HG03558 (cell line): Measurements from ENCODE around the gene TOP1.

ENCODE experiments used
- ATAC-seq: cut with Tn5 transposase; IDR thresholded peaks from one replicate; pipeline ENCODE4 v1.9.1; 2021; ENCODE audit warnings: moderate number of reproducible peaks; ENCODE audit not compliant: unreplicated experiment; ENCODE audit errors: extremely low read depth

TOP1 gene

DNA sequence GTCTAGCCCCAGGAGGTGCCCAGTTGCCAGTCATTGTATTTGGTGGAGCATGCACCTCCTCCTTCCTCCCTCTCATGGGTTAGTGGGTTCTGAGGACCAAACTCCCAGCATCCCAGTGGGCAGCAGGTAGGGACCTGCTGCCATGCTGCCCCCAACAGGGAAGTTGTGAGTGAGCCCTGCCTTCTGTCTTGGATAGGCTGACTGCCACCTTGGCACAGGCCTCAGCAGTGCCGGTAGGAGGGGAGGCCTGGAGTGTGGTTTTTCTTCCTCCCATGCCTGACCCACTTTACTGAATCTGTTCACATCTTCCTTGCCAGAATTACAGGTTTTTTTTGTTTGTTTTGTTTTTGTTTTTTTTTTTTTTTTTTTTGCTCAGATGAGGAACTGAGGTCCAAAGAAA, 133.3 kb downstream of the TOP1 start:
- no peak for ATAC-seq

DNA sequence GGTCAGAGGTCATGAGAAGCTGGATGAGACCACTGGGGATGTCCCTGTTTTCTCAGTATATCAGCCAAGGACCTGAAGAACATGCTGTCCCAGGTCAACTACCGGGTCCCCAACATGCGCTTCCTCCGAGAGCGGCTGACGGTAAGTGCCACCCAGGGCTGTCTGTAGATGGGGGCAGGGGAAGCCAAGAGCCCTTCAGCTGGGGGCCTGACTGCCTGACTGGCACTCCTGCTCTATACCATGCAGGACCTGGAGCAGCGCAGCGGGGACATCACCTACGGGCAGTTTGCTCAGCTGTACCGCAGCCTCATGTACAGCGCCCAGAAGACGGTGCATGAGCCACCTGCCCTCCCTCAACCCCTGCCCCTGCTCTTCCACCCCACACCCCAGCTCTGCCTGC, 133.8 kb downstream of the TOP1 start:
- no peak for ATAC-seq

DNA sequence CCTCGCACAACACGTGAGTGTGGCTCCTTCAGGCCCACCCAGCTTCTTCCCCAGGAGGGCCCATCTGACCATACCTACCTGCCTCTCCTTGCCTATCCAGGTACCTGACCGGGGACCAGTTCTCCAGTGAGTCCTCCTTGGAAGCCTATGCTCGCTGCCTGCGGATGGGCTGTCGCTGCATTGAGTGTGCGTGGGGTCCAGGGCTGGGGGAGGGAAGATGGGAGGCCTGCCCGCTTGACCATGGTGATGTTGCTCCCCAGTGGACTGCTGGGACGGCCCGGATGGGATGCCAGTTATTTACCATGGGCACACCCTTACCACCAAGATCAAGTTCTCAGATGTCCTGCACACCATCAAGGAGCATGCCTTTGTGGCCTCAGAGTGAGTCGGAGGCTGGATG, 135.2 kb downstream of the TOP1 start:
- no peak for ATAC-seq

DNA sequence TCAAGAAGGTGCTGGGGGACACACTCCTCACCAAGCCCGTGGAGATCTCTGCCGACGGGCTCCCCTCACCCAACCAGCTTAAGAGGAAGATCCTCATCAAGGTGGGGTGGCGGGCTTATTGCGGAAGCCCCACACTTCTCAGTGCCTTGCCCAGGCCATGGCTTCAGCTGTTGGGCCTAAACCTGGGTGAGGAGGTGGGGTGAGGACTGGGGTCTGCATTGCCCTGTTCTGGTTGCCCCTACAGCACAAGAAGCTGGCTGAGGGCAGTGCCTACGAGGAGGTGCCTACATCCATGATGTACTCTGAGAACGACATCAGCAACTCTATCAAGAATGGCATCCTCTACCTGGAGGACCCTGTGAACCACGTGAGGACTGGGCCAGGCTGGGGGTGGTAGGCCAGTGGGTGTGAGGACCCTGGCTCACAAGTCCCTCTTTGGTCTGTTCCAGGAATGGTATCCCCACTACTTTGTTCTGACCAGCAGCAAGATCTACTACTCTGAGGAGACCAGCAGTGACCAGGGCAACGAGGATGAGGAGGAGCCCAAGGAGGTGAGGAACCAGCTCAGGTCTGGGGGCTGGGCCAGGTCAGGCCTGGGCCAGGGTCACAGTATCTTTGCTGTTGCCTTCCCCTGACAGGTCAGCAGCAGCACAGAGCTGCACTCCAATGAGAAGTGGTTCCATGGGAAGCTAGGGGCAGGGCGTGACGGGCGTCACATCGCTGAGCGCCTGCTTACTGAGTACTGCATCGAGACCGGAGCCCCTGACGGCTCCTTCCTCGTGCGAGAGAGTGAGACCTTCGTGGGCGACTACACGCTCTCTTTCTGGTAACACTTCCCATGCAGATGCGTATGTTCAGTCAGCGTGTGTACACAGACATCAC, 136.6 kb downstream of the TOP1 start:
- ATAC-seq = no peak

DNA sequence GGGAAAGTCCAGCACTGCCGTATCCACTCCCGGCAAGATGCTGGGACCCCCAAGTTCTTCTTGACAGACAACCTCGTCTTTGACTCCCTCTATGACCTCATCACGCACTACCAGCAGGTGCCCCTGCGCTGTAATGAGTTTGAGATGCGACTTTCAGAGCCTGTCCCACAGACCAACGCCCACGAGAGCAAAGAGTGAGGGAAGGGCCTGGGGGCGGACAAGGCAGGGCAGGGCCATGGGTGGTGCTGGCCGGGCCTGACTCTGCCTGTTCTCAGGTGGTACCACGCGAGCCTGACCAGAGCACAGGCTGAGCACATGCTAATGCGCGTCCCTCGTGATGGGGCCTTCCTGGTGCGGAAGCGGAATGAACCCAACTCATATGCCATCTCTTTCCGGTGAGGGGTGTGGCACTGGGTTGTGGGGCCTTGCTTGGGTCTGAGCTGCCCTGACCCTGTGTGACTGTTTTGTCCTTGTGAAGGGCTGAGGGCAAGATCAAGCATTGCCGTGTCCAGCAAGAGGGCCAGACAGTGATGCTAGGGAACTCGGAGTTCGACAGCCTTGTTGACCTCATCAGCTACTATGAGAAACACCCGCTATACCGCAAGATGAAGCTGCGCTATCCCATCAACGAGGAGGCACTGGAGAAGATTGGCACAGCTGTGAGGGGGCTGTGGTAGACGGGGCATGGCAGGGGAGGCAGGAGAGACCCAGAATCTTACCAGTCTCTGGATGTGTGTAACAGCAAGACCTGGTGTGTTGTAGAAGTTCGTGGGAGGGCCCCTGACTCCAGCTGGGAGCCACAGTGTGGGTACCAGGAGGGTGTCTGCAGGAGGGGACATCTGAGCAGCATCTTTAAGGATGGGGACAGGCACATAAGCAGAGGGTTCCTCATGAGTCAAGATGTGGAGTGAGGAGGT, 137.8 kb downstream of the TOP1 start:
- ATAC-seq = no peak

DNA sequence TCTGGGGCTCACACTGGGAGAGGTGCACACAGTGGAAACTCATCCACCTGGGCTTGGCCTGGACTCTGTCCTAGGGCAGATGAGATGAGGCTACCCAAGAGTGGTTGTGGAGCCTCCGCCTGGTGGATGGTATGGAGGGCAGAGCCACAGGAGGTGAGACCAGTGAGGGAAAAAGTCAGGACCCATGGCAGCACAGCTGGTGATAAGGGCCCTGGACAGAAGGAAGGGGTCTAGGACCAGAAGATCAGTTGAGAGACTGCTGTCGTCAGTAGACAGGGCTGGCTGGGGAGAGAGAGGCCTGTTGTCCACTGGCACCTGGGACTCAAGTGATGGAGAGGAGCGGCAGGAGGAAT, 138.5 kb downstream of the TOP1 start:
- no peak for ATAC-seq

DNA sequence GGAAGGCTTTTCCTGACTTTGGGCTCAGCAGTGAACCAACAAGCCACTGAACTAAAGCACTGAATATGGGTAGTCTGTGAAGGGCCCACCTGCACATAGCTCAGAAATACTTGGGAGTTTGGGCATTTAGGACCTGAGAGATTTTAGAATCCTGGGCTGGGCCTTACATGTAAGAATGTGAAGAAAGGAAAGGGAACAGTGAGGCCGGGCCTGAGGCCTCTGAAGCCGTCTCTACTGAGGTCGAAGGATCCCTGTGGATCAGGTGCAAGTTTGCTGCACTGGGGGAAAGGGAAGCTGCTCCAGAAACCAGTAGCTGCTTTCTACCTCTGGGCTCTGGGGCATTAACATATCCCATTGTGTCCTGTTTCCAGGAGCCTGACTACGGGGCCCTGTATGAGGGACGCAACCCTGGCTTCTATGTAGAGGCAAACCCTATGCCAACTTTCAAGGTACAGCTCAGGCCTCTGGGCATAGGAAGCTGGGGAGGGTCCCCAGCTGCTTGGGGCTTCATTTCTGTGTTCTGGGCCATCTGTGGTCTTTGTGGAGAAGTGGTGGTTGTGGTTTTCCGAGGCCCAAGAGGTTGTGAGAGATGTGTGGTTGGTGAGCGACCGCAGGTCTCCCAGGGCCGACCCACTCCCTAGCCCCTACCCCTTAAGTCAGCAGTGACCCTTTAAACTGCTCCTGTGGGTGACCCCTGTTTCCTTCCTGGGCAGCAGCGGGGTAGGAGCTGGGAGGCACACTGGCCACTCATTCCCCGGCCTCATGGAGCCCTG, 139.0 kb downstream of the TOP1 start:
- no peak for ATAC-seq

DNA sequence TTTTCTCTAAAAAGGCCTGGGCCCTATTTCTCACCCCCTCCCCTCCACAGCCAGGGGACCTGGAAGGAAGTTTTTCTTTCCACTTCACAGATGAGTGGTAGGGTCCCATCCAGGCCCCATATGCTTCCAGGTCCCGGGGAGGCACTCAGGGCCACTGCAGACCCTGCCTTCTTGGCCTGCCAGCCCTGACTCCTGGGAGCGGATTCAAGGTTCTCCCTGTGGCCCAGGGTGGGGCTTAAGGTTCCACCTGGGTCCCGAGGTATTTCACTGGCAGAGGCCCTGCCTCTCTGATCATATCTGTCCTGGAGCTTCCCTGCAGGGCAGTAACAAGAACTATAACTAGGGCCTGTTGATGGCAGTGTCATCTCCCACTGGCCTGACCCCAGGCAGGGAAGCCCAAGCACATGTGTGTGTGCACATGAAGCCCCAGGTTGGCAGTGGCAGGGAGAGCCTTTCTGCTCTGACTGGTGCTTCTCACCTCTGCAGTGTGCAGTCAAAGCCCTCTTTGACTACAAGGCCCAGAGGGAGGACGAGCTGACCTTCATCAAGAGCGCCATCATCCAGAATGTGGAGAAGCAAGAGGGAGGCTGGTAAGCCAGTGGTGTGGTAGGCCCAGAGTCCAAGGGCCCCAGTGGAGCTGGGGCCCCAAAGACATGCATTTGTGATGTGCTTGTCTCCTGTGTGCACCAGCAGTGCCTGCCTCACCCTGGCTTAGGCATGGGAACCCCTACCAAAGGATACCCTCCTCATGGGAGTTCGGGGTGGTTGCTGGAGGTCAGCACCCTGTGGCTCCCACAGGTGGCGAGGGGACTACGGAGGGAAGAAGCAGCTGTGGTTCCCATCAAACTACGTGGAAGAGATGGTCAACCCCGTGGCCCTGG, 139.9 kb downstream of the TOP1 start:
- ATAC-seq = no peak

DNA sequence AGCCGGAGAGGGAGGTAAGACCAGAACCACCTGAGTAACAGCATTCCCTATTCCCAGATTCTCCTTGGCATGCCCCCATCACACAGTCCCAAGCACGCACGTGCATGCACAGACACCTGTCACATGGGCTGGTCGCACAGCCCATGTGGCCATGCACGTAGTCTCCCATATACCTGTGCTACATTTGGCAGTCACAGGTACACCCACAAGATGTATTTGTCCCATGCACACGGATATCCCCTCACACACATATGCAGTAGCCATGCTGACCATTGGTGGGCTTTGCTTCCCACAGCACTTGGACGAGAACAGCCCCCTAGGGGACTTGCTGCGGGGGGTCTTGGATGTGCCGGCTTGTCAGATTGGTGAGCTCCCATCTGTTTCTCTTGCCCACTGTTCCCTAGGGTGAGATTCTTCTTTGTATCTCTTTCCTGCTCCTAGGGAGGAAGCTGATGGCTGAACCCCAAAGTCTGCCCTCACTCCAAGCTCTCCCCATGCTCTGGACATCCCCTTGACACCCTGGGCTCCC, 140.6 kb downstream of the TOP1 start:
- no peak for ATAC-seq

DNA sequence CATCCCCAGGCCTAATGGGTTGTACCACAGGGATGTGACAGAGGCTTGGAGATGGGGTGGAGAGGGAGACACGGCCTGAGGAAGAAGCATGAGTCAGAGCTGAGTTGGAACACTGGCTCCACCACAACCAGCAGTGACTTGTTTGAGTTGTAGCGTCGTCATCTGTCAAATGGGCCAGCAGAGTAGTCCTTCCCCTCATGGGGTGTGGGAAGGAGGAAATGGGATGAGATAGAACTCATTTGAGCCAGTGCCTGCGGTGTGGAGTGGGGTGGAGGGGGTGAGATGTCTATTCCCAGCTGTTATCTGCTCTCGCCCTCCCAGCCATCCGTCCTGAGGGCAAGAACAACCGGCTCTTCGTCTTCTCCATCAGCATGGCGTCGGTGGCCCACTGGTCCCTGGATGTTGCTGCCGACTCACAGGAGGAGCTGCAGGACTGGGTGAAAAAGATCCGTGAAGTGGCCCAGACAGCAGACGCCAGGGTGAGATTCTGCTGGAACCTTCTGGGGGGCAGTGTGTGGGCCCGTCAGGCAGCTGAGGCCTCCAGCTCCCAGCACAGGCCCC, 141.2 kb downstream of the TOP1 start:
- ATAC-seq = no peak

DNA sequence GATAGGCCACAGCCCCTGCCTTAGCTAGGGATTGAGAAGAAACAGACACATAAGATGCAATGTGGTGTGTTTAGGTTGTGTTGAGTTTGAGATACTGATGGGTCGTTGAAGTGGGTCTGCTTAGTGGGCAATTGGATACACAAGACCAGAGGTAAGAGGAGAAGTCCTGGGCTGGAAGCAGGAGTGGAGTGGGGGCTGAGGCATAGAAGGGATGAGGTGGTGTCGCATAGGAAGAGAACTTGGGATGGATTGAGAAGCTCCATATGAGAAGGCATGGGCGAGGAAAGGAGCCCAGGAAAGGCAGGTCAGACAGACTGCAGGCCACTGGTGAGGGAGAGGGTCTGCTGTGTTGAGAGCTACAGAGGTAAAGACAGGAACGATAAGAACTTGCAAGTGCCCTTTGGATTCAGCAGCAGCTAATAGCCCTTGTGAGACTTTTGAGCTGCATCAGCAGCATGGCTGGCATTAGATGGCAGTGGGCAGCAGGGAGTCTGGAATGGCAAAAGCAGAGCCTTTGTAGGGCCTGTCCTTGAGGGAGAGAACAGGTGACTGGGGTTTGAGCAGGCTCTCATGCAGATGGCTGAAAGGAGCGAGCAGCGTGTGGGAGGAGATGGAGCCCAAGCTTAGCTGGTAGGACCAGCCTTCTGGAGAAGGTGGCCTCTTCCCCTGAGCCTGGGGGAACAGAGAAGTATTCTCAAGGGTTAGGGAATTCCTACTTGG, 141.9 kb downstream of the TOP1 start:
- ATAC-seq = no peak

DNA sequence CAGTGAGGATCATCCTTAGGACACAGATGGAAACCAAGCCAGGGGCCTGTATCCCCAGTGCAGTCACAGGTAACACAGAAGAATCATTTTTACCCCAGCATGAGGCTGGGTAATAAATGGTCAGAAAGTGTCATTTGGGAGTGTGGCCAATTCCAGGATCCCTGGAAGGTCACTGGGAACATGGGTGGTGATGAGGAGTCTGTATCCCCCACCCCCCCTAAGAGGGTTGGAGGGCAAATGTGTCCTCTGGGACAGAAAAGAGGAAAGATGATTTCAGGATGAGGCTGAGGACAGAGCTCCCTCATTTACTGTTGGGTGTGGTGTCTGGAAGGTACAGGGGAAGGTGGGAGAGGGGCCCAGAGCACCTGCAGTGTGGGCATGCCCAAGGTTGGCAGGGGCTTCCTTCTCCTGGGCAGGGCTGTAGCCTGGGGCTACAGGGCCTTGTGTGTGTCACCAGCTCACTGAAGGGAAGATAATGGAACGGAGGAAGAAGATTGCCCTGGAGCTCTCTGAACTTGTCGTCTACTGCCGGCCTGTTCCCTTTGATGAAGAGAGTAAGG, 143.2 kb downstream of the TOP1 start:
- ATAC-seq = no peak

DNA sequence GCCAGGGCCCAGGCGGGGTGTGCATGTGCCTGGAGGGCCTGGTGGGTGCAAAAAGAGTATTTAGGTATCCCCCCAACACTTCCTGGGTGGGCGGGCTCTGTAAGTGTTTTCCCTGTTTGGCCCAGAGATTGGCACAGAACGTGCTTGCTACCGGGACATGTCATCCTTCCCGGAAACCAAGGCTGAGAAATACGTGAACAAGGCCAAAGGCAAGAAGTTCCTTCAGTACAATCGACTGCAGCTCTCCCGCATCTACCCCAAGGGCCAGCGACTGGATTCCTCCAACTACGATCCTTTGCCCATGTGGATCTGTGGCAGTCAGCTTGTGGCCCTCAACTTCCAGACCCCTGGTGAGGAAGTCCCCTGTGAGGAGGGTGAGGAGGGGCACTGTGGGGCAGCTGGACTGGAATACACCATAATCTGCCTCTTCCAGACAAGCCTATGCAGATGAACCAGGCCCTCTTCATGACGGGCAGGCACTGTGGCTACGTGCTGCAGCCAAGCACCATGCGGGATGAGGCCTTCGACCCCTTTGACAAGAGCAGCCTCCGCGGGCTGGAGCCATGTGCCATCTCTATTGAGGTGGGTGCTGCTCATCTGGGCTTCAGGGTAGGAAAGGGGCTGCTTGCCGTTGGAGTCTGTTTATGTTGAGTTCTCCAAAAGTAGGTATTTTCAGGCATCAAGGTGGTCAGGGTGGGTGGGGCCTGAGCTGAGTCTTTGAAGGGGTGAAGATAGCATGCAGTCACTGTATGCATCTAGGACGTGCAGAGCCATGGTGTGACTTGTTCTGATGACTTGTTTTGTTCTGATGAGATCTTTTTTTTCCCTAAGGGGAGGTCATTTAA, 143.9 kb downstream of the TOP1 start:
- no peak for ATAC-seq

DNA sequence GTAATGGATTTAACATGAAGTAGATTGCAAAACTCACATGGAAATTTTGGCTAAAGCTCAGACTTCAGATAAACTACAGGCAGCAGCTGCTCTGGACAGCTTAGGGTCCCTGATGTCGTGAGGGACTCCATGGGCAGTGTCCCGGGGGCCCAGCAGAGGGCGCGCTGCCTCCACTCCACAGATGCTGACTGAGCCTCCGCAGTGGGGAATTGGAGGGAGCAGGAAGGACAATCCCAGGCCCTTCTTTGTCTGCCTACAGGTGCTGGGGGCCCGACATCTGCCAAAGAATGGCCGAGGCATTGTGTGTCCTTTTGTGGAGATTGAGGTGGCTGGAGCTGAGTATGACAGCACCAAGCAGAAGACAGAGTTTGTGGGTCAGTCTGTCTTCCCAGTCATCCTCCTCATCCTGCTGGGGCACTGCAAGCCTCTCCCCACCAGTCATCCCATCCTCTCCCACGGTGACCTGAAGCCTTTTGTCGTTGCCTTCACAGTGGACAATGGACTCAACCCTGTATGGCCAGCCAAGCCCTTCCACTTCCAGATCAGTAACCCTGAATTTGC, 144.6 kb downstream of the TOP1 start:
- ATAC-seq = no peak

DNA sequence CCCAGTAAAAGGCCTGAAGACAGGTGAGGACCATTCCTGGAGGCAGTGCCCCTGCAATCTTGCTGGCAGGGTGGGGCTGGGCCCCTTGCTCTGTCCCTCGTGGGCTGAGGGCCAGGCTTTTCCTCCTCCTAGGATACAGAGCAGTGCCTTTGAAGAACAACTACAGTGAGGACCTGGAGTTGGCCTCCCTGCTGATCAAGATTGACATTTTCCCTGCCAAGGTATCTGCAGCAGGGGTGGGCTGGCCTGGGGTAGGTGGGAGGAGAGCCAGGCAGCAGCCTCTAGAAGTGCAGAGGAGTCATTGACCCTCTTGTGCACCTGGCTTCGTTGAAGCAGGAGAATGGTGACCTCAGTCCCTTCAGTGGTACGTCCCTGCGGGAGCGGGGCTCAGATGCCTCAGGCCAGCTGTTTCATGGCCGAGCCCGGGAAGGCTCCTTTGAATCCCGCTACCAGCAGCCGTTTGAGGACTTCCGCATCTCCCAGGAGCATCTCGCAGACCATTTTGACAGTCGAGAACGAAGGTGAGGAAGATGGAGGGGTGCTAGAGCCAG, 145.2 kb downstream of the TOP1 start:
- ATAC-seq = no peak
